Measurements from ENCODE around the gene GPR160.

The GPR160 gene

GRCh38 chr3:170044271-170044670 lies 6.5 kb downstream of the GPR160 start:
- H3K4me3 ChIP-seq (replicated peaks; ENCODE audit: low read depth, low read length): no peak overlapping the region
- TF ChIP-seq, protein P1, sequence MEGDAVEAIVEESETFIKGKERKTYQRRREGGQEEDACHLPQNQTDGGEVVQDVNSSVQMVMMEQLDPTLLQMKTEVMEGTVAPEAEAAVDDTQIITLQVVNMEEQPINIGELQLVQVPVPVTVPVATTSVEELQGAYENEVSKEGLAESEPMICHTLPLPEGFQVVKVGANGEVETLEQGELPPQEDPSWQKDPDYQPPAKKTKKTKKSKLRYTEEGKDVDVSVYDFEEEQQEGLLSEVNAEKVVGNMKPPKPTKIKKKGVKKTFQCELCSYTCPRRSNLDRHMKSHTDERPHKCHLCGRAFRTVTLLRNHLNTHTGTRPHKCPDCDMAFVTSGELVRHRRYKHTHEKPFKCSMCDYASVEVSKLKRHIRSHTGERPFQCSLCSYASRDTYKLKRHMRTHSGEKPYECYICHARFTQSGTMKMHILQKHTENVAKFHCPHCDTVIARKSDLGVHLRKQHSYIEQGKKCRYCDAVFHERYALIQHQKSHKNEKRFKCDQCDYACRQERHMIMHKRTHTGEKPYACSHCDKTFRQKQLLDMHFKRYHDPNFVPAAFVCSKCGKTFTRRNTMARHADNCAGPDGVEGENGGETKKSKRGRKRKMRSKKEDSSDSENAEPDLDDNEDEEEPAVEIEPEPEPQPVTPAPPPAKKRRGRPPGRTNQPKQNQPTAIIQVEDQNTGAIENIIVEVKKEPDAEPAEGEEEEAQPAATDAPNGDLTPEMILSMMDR (IDR thresholded peaks at IDR 0.05; ENCODE audit: low read depth, low read length, missing control alignments): no peak
- no peak for DNase-seq (ENCODE audit: extremely low read depth, low read depth)

- DNase-seq (ENCODE audit: extremely low read depth, low read depth): no peak
- no peak overlapping the region for H3K4me3 ChIP-seq (replicated peaks; ENCODE audit: low read depth, low read length)
- TF ChIP-seq, protein P1 (IDR thresholded peaks at IDR 0.05; ENCODE audit: low read depth, low read length, missing control alignments): no peak
Observed at GRCh38 chr3:170044795-170045244, 7.0 kb downstream of the GPR160 start.

DNA sequence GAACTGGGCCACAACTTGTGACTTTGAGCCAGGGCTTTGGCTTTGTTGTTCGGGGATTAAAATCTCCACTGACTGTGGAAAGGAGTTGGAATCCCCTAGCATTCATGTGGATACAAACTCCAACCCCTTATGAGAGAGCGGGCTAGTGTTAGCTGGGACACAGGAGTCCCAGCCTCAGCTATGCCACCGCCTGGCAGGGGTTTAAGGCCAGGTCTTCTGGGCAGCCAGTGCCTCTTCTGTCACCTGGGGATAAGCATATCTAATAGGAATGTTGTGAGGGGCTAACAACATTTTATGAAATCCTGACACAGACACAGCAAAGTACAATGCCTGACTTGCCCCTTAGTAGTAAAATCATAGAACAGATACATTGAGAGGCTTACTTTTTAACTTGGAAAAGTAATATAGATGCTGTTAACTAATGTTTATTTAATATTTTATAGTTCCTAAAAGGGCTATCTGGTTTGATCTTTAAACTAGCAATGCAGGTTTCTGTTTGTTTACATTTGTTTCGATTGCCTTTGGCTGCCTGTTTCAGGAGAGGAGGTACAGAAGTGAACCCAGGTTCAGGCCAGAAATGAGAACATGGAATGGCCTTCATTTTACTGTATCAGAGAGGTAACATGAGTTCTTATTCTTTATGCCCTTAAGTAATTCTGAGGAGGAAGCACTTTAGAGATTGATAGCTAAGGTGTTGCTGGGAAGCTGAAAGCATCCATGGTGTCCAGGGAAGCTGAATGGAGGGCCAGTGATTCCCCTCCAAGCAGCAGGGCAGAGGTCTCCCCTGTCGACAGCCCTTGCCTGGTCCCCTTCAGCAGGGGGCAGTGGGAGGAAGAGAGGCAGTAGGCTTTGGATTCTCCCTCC lies 8.7 kb downstream of the GPR160 start:
- no peak overlapping the region for H3K4me3 ChIP-seq (replicated peaks; ENCODE audit: low read depth, low read length)
- TF ChIP-seq, protein P1 (IDR thresholded peaks at IDR 0.05; ENCODE audit: low read depth, low read length, missing control alignments): no peak
- no peak for DNase-seq (ENCODE audit: extremely low read depth, low read depth)

- TF ChIP-seq, protein P1 (IDR thresholded peaks at IDR 0.05; ENCODE audit: low read depth, low read length, missing control alignments): no peak
- no peak overlapping the region for H3K4me3 ChIP-seq (replicated peaks; ENCODE audit: low read depth, low read length)
- DNase-seq (ENCODE audit: extremely low read depth, low read depth): no peak
Observed at GRCh38 chr3:170047133-170047404, 9.3 kb downstream of the GPR160 start.

- no peak overlapping the region for H3K4me3 ChIP-seq (replicated peaks; ENCODE audit: low read depth, low read length)
- TF ChIP-seq, protein P1 (IDR thresholded peaks at IDR 0.05; ENCODE audit: low read depth, low read length, missing control alignments): no peak
- no peak for DNase-seq (ENCODE audit: extremely low read depth, low read depth)
Observed at GRCh38 chr3:170049146-170050000, 11.6 kb downstream of the GPR160 start.

DNA sequence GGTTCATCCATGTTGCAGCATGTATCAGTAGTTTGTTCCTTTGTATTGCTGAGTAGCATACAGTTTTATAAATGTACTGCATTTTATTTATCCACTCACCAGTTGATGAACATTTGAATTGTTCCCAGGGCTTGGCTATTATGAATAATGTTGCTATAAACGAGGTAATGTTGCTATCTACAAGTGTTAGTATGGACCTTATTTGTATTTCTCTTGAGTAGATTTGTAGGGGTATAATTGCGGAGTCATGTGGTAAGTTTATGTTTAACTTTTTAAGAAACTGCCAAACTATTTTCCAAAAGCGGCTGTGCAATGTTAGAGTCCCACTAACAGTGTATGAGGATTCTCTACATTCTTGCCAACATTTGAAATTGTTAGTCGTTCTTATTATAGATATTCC lies 13.0 kb downstream of the GPR160 start:
- no peak for DNase-seq (ENCODE audit: extremely low read depth, low read depth)

More for the DNA sequence above, 13.0 kb downstream of the GPR160 start:
- TF ChIP-seq, protein P1 (IDR thresholded peaks at IDR 0.05; ENCODE audit: low read depth, low read length, missing control alignments): no peak
- no peak overlapping the region for H3K4me3 ChIP-seq (replicated peaks; ENCODE audit: low read depth, low read length)

Data from HFF-Myc (cell line).